IMR-90 (cell line): Measurements from ENCODE around the gene PRR5. TPM values are rescaled to one million over a fixed set of nuclear protein-coding genes. Genes with fewer than 3 reads are reported as not detected.

Experiments
- ATAC-seq: fragments of 200-7000 bp; cut with Tn5 transposase; 2 replicates; pipeline ENCODE4 v1.9.1; 2020; ENCODE audit warnings: low read depth, mild to moderate bottlenecking, moderate library complexity
- BruUV-seq: library from RNA; stranded (reverse); fragments of 400-500 nt; replicated peaks from 2 replicates; lab custom pipeline; 2021; lab: Mats Ljungman, UMichigan
- CTCF ChIA-PET: fragments of 300-600 bp; formaldehyde crosslinking; extraction: SDS; loops from one replicate; lab custom pipeline; 2021; ENCODE audit warnings: antibody characterized with exemption; lab: Yijun Ruan, JAX
- POLR2A ChIA-PET: fragments of 300-600 bp; sonication (Branson Sonifier 250); formaldehyde crosslinking; loops from one replicate; lab custom pipeline; 2022; ENCODE audit warnings: antibody characterized with exemption; ENCODE audit not compliant: unreplicated experiment; lab: Charles Lee
- DNase-seq: peaks from one replicate; pipeline ENCODE4 v3.0.0; 2013
- H2AFZ ChIP-seq: replicated peaks from 2 replicates; pipeline ENCODE3; 2013; ENCODE audit warnings: low read length, mild to moderate bottlenecking; ENCODE audit not compliant: poor library complexity
- H2AK5ac ChIP-seq: 2 replicates; pipeline ENCODE4 v1.6.1; 2013; ENCODE audit warnings: low read depth, low read length, inconsistent platforms
- H2AK9ac ChIP-seq: replicated peaks from 2 replicates; pipeline ENCODE3; 2013; ENCODE audit warnings: mild to moderate bottlenecking, low read depth, low read length, moderate library complexity; ENCODE audit not compliant: poor library complexity
- H2BK120ac ChIP-seq: 2 replicates; pipeline ENCODE4 v1.6.1; 2013; ENCODE audit warnings: low read depth, low read length, inconsistent platforms
- H2BK15ac ChIP-seq: 3 replicates; pipeline ENCODE4 v1.6.1; 2013; ENCODE audit warnings: low read depth, low read length, inconsistent platforms
- H2BK20ac ChIP-seq: 2 replicates; pipeline ENCODE4 v1.6.1; 2013; ENCODE audit warnings: low read depth, mild to moderate bottlenecking, inconsistent platforms, low read length, moderate library complexity
- H2BK5ac ChIP-seq: 2 replicates; pipeline ENCODE4 v1.6.1; 2013; ENCODE audit warnings: mild to moderate bottlenecking, low read depth, low read length, inconsistent platforms; ENCODE audit not compliant: poor library complexity, severe bottlenecking
- H3K14ac ChIP-seq: replicated peaks from 2 replicates; pipeline ENCODE4 v1.6.1; 2013; ENCODE audit warnings: low read depth, low read length, inconsistent platforms
- H3K18ac ChIP-seq: 2 replicates; pipeline ENCODE4 v1.6.1; 2013; ENCODE audit warnings: low read depth, low read length, control low read depth
- H3K23ac ChIP-seq: 2 replicates; pipeline ENCODE4 v1.6.1; 2013; ENCODE audit warnings: low read depth, low read length, inconsistent platforms
- H3K27ac ChIP-seq: 2 replicates; pipeline ENCODE4 v1.5.1; 2013; ENCODE audit warnings: mild to moderate bottlenecking, control low read depth, low read length; ENCODE audit not compliant: insufficient read depth
- H3K27me3 ChIP-seq: 2 replicates; pipeline ENCODE4 v1.6.1; 2013; ENCODE audit warnings: low read length; ENCODE audit not compliant: control insufficient read depth, insufficient read depth
- H3K36me3 ChIP-seq: 2 replicates; pipeline ENCODE4 v1.6.1; 2013; ENCODE audit warnings: low read length, mixed read lengths; ENCODE audit not compliant: control insufficient read depth, insufficient read depth
- H3K4ac ChIP-seq: 2 replicates; pipeline ENCODE4 v1.6.1; 2013; ENCODE audit warnings: low read depth, low read length, inconsistent platforms
- H3K4me1 ChIP-seq: 2 replicates; pipeline ENCODE4 v1.6.1; 2013; ENCODE audit warnings: low read length, mixed read lengths; ENCODE audit not compliant: control insufficient read depth, insufficient read depth
- H3K4me2 ChIP-seq: 2 replicates; pipeline ENCODE4 v1.6.1; 2013; ENCODE audit warnings: low read depth, mild to moderate bottlenecking, control low read depth, low read length, moderate library complexity
- H3K4me3 ChIP-seq: 2 replicates; pipeline ENCODE4 v1.5.1; 2013; ENCODE audit warnings: low read depth, mild to moderate bottlenecking, control low read depth, low read length, moderate library complexity; ENCODE audit not compliant: insufficient read depth
- H3K56ac ChIP-seq: 2 replicates; pipeline ENCODE4 v1.6.1; 2013; ENCODE audit warnings: low read length, inconsistent platforms; ENCODE audit not compliant: insufficient read depth; ENCODE audit errors: extremely low read depth
- H3K79me1 ChIP-seq, 2 experiments: 2 replicates each; pipeline ENCODE4 v1.6.1; 2013; ENCODE audit warnings: low read length in 2 of 2, inconsistent platforms in 1 of 2, low read depth in 1 of 2
- H3K9ac ChIP-seq: 2 replicates; pipeline ENCODE4 v1.6.1; 2013; ENCODE audit warnings: low read depth, low read length, control low read depth
- H3K9me1 ChIP-seq: 2 replicates; pipeline ENCODE4 v1.6.1; 2013; ENCODE audit warnings: low read length, inconsistent platforms; ENCODE audit not compliant: insufficient read depth
- H3K9me3 ChIP-seq: 2 replicates; pipeline ENCODE4 v1.6.1; 2013; ENCODE audit warnings: low read length; ENCODE audit not compliant: control insufficient read depth, insufficient read depth
- H4K20me1 ChIP-seq: 2 replicates; pipeline ENCODE4 v1.6.1; 2013; ENCODE audit warnings: low read length, inconsistent platforms; ENCODE audit not compliant: insufficient read depth
- H4K5ac ChIP-seq: 2 replicates; pipeline ENCODE4 v1.6.1; 2013; ENCODE audit warnings: mild to moderate bottlenecking, low read depth, low read length, control low read depth
- H4K8ac ChIP-seq, 2 experiments: 2 replicates each; pipeline ENCODE4 v1.6.1; 2013; ENCODE audit warnings: low read depth in 2 of 2, low read length in 2 of 2, control low read depth in 1 of 2, inconsistent platforms in 1 of 2
- H4K91ac ChIP-seq: 2 replicates; pipeline ENCODE4 v1.6.1; 2013; ENCODE audit warnings: low read depth, low read length, inconsistent platforms; ENCODE audit not compliant: insufficient read depth
- BHLHE40 ChIP-seq: fragments of 150-350 bp; IDR thresholded peaks from 2 replicates; pipeline ENCODE4 v1.6.1; 2016; ENCODE audit warnings: mild to moderate bottlenecking, low read depth, low read length
- CEBPB ChIP-seq: IDR thresholded peaks from 2 replicates; pipeline ENCODE4 v1.6.1; 2012; ENCODE audit warnings: low read depth, low read length, improper control_type of control experiment
- CHD1 ChIP-seq: IDR thresholded peaks from 2 replicates; pipeline ENCODE4 v1.6.1; 2012; ENCODE audit warnings: low read depth, low read length, improper control_type of control experiment
- MAFK ChIP-seq: IDR thresholded peaks from 2 replicates; pipeline ENCODE4 v1.6.1; 2012; ENCODE audit warnings: low read depth, low read length, improper control_type of control experiment
- MAZ ChIP-seq: IDR thresholded peaks from 2 replicates; pipeline ENCODE4 v1.6.1; 2012; ENCODE audit warnings: low read depth, mild to moderate bottlenecking, low read length, improper control_type of control experiment, moderate library complexity, borderline replicate concordance
- MXI1 ChIP-seq: IDR thresholded peaks from 2 replicates; pipeline ENCODE4 v1.6.1; 2012; ENCODE audit warnings: low read depth, mild to moderate bottlenecking, low read length, moderate library complexity, borderline replicate concordance
- NFE2L2 ChIP-seq: fragments of 150-350 bp; IDR thresholded peaks from 2 replicates; pipeline ENCODE4 v1.6.1; 2016; ENCODE audit warnings: low read depth, mild to moderate bottlenecking, low read length
- POLR2A ChIP-seq: IDR thresholded peaks from 2 replicates; pipeline ENCODE4 v1.6.1; 2012; ENCODE audit warnings: mild to moderate bottlenecking, low read depth, low read length
- RAD21 ChIP-seq: IDR thresholded peaks from 2 replicates; pipeline ENCODE4 v1.6.1; 2012; ENCODE audit warnings: low read length, improper control_type of control experiment
- RCOR1 ChIP-seq: IDR thresholded peaks from 2 replicates; pipeline ENCODE4 v1.6.1; 2012; ENCODE audit warnings: mild to moderate bottlenecking, low read length, improper control_type of control experiment; ENCODE audit not compliant: insufficient replicate concordance
- RFX5 ChIP-seq: IDR thresholded peaks from 2 replicates; pipeline ENCODE4 v1.8.0; 2012; ENCODE audit warnings: low read depth, mild to moderate bottlenecking, low read length, moderate library complexity
- SMC3 ChIP-seq: fragments of 150-350 bp; IDR thresholded peaks from 2 replicates; pipeline ENCODE4 v1.6.1; 2016; ENCODE audit warnings: low read depth, mild to moderate bottlenecking, antibody characterized with exemption, low read length, moderate library complexity
- WGBS, 2 experiments: methylation state at CpG; one replicate each; pipeline versions ENCODE4 v1.1.5 to v1.1.7; 2013; ENCODE audit warnings: missing lambda C conversion rate in 2 of 2; ENCODE audit not compliant: insufficient read length in 1 of 2; ENCODE audit errors: extremely low coverage in 2 of 2; 5-methylcytosine and 5-hydroxymethylcytosine counted together
- dilution Hi-C: fragments of 300-500 bp; cut with HindIII; formaldehyde crosslinking; loops from one replicate; pipeline ENCODE4 v1.14.3; 2018; ENCODE audit warnings: low sequenced_read_pairs; ENCODE audit not compliant: unreplicated experiment
- in situ Hi-C: fragments of 300-500 bp; cut with MboI; formaldehyde crosslinking; loops from 3 replicates; pipeline ENCODE4 v1.14.3; 2019; ENCODE audit warnings: low sequenced_read_pairs, inconsistent platforms, mixed read lengths
- intact Hi-C: fragments of 100-400 bp; cut with micrococcal nuclease; formaldehyde crosslinking; loops from 2 replicates; pipeline ENCODE4 v1.10.0; 2022
- polyA plus RNA-seq, 3 experiments: library from polyadenylated mRNA; depleted of rRNA; stranded (reverse); fragments of >200 nt; gene quantifications; 2 replicates each; pipeline ENCODE4 v1.2.3, GENCODE V29; 2012; ENCODE audit warnings: low replicate concordance in 1 of 3
- total RNA-seq: library from RNA; depleted of rRNA; stranded (reverse); fragments of >200 nt; gene quantifications from 2 replicates; pipeline ENCODE4 v1.2.3, GENCODE V29; 2012
- TF ChIP-seq, protein P1 (sequence below): fragments of 150-350 bp; IDR thresholded peaks from 2 replicates; pipeline ENCODE4 v1.6.1; 2016; ENCODE audit warnings: low read depth, mild to moderate bottlenecking, low read length, moderate library complexity, borderline replicate concordance
- TF ChIP-seq, protein P2 (sequence below): conservative IDR thresholded peaks from 2 replicates; pipeline ENCODE4 v1.5.1; 2012; ENCODE audit warnings: mild to moderate bottlenecking, low read depth, low read length, improper control_type of control experiment
- TF ChIP-seq, protein P3 (sequence below): fragments of 150-350 bp; IDR thresholded peaks from 2 replicates; pipeline ENCODE4 v1.6.1; 2017; ENCODE audit warnings: mild to moderate bottlenecking, antibody characterized with exemption, low read length, low read depth

Gene PRR5
- total and polyA plus RNA-seq, 2 of the 4 experiments (the other 2 are of a cell fraction), result 8.1 to 24.3 TPM

DNA sequence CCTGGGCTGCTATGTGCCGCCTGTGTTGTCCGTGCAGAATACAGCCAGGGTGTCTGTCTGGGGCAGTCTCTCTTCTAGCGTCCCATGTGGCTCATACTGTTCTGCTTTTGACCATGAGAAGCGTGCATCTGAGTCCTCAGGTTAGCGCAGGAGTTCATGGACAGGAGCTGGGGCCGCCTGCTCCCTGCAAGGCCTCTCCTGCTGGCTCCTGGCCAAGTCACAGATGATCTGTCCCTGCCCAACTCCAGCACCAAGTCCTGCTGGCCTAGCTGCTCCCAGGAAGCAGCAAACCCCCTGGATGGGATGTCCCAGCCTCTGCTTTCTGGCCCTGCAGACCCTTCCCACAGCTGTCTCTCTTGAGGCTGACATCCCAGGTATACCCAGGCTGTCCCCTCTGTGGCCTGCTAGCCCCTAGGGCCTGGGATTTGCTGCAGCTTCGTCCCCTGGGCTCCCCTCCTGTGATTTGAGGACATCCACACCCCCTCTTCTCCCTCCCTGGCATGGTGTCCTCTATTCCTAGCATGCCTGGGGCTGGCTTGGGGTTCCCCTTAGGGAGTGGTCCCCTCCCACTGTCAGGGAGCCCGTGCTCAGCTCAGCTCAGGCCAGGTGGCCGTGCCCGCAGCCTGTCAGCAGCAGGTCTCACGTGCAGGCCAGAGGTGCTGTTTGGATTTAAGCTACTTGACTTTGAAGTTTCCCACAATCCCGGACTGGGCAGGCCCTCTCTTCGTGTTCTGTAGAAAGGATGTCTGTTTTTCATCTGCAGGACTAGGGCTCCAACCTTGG, 17.8 kb downstream of the PRR5 start:
- no peak for DNase-seq
- WGBS, 2 experiments, result 69% methylated on average over 5 of the region's 13 CpGs; no CpG with 5 or more reads in 1 of the 2 experiments
- H4K5ac ChIP-seq, result no peak overlapping the region
- ChIA-PET POLR2A (no interaction called here), CTCF (no interaction called here)
- no peak overlapping the region for H2AFZ ChIP-seq
- in situ Hi-C loops, result no loop called here
- no peak overlapping the region for H2BK5ac ChIP-seq
- no peaks in the 10 kb centered on the region for H3K9me3 ChIP-seq
- dilution Hi-C loops, result no loop called here
- H3K18ac ChIP-seq, result no peak overlapping the region
- no peaks in the 10 kb centered on the region for H3K9me1 ChIP-seq
- no peak overlapping the region for H2BK15ac ChIP-seq
- no peak overlapping the region for H3K56ac ChIP-seq
- H2BK20ac ChIP-seq, result no peak overlapping the region
- no TSS peak for BruUV-seq
- H3K27ac ChIP-seq, result no peak overlapping the region
- H3K4me1 ChIP-seq, result no peaks in the 10 kb centered on the region
- H4K91ac ChIP-seq, result no peak overlapping the region
- H2AK9ac ChIP-seq, result no peak overlapping the region
- peaks cover 17% of the 10 kb centered on the region; the same call in 1 of the 2 replicates for H3K36me3 ChIP-seq
- H3K4me2 ChIP-seq, result no peak overlapping the region
- intact Hi-C loops, result no loop called here
- H3K23ac ChIP-seq, result no peak overlapping the region
- no peak overlapping the region for H2BK120ac ChIP-seq
- ATAC-seq, result 0 out of 2 replicates have a peak, but pooled peaks have one; percentile 13
- no peaks in the 10 kb centered on the region for H3K27me3 ChIP-seq
- no peak overlapping the region for H3K4me3 ChIP-seq
- no peak overlapping the region for H3K4ac ChIP-seq
- no peak overlapping the region for H2AK5ac ChIP-seq
- no peaks in the 10 kb centered on the region; a peak in 1 of 4 replicates for H3K79me1 ChIP-seq
- H3K9ac ChIP-seq, result no peak overlapping the region
- no peak overlapping the region for H3K14ac ChIP-seq
- H4K20me1 ChIP-seq, result 0 out of 2 replicates have a peak, but pooled peaks cover 8% of the 10 kb centered on the region
- H4K8ac ChIP-seq, result no peak overlapping the region
- no peak for TF ChIP-seq MXI1
- TF ChIP-seq MAZ, result no peak
- TF ChIP-seq SMC3, result no peak
- no peak for TF ChIP-seq RAD21
- TF ChIP-seq, protein P1, sequence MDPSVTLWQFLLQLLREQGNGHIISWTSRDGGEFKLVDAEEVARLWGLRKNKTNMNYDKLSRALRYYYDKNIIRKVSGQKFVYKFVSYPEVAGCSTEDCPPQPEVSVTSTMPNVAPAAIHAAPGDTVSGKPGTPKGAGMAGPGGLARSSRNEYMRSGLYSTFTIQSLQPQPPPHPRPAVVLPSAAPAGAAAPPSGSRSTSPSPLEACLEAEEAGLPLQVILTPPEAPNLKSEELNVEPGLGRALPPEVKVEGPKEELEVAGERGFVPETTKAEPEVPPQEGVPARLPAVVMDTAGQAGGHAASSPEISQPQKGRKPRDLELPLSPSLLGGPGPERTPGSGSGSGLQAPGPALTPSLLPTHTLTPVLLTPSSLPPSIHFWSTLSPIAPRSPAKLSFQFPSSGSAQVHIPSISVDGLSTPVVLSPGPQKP, result no peak
- no peak for TF ChIP-seq RCOR1
- no peak for TF ChIP-seq POLR2A
- no peak for TF ChIP-seq BHLHE40
- TF ChIP-seq NFE2L2, result no peak
- no peak for TF ChIP-seq CHD1
- TF ChIP-seq, protein P2, sequence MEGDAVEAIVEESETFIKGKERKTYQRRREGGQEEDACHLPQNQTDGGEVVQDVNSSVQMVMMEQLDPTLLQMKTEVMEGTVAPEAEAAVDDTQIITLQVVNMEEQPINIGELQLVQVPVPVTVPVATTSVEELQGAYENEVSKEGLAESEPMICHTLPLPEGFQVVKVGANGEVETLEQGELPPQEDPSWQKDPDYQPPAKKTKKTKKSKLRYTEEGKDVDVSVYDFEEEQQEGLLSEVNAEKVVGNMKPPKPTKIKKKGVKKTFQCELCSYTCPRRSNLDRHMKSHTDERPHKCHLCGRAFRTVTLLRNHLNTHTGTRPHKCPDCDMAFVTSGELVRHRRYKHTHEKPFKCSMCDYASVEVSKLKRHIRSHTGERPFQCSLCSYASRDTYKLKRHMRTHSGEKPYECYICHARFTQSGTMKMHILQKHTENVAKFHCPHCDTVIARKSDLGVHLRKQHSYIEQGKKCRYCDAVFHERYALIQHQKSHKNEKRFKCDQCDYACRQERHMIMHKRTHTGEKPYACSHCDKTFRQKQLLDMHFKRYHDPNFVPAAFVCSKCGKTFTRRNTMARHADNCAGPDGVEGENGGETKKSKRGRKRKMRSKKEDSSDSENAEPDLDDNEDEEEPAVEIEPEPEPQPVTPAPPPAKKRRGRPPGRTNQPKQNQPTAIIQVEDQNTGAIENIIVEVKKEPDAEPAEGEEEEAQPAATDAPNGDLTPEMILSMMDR, result no peak
- TF ChIP-seq MAFK, result no peak
- TF ChIP-seq RFX5, result no peak
- TF ChIP-seq, protein P3, sequence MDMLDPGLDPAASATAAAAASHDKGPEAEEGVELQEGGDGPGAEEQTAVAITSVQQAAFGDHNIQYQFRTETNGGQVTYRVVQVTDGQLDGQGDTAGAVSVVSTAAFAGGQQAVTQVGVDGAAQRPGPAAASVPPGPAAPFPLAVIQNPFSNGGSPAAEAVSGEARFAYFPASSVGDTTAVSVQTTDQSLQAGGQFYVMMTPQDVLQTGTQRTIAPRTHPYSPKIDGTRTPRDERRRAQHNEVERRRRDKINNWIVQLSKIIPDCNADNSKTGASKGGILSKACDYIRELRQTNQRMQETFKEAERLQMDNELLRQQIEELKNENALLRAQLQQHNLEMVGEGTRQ, result no peak
- TF ChIP-seq CEBPB, result no peak
